ENCODE results near the gene KMT2C.

GRCh38 chr7:152144557-152145245 lies 291.1 kb downstream of the KMT2C start:
- TF ChIP-seq EZH2 (optimal IDR thresholded peaks at IDR 0.05; ENCODE audit: low read depth, low read length), result no peak
- TF ChIP-seq CTCF (IDR thresholded peaks at IDR 0.05; ENCODE audit: low read length), result no peak
